ENCODE data around the gene TRPM3.

DNA sequence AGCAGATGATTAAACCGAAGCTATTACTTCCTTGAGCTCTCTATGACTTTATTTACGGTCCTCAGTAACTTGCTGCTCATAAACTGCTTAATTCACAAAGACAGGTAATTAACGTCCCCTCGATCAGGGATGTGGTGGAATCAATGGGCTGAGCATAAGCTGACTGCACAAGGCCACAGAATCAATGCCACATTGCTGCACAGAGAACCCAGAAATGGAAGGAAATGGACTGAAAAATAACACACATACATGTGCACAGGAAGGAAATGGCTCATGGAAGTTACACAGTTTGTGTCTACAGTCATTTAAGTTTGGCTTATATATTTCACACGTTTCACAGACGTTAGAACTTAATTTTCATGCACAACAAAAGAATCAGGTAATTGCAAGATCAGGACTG is 588.7 kb downstream of the TRPM3 start:
- TF ChIP-seq, protein P1, sequence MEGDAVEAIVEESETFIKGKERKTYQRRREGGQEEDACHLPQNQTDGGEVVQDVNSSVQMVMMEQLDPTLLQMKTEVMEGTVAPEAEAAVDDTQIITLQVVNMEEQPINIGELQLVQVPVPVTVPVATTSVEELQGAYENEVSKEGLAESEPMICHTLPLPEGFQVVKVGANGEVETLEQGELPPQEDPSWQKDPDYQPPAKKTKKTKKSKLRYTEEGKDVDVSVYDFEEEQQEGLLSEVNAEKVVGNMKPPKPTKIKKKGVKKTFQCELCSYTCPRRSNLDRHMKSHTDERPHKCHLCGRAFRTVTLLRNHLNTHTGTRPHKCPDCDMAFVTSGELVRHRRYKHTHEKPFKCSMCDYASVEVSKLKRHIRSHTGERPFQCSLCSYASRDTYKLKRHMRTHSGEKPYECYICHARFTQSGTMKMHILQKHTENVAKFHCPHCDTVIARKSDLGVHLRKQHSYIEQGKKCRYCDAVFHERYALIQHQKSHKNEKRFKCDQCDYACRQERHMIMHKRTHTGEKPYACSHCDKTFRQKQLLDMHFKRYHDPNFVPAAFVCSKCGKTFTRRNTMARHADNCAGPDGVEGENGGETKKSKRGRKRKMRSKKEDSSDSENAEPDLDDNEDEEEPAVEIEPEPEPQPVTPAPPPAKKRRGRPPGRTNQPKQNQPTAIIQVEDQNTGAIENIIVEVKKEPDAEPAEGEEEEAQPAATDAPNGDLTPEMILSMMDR (IDR thresholded peaks at IDR 0.05), result no peak
- TF ChIP-seq EP300 (IDR thresholded peaks at IDR 0.05) (no peak), POLR2AphosphoS5 (IDR thresholded peaks at IDR 0.05) (no peak), POLR2A (IDR thresholded peaks at IDR 0.05) (no peak)
